NCI-H226 (cell line): Measurements from ENCODE around the gene RPS21.
"Not testable (repeated sequence)": the region's sequence is repeated elsewhere in the genome, so short reads cannot be mapped to it uniquely, and the experiment has no call there.

ENCODE experiments used
- DNase-seq: peaks from one replicate; pipeline ENCODE4 v3.0.0-alpha.2; 2015

RPS21 gene

DNA sequence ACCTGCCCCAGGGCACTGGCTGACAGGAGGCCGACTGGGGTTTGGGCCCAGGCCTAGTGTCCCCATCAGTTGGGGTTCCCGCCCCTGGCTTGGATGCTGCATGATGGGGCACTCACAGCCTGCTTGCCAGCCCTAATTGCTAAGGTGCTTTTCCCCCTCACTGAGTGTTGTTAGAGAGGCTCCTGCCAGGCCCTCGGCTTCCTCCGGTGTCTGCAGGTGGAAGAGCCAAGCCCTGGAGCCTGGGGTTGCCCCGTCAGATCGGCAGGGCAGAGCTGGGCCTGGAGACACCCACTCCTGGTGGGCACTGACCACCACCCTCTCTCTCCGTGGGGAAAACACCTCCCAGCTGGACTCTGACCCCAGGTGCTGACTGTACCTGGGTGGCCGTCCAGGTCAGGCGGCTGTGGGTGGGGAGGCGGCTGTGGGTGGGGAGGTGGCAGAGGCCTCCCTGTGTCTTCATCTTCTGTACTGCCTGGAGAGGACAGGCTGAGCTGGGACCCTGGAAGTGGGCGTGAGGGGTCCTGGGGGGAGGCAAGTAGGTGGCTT, 26.2 kb downstream of the RPS21 start:
- no peak for DNase-seq

DNA sequence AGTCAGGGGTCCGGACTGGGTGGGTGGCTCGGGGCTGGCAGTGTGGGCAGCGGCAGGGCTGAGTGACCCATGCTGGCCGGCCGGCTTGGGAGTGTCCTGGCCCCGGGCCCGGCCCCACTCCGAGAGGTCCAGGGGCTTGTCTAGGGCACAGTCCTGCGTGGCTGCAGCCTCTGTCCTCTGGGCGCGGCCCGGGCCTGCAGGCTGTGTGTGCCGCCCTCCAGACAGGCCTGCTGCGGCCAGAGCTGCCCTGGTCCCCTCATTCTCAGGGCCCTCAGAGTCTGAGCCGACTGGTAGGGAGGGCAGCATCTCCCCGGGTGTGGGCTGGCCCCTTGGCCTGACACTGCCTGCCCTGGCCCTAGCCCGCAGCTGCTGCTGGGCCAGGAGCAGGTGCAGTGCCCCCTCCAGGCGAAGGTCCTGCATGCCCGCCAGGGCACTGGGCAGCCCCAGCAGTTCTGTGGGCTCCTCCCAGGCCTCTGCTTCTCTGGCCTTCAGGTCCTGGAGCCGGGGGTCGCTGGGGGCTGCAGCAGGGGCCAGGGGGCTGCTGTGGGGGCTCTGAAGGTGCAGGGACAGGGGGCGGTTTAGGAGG, 27.1 kb downstream of the RPS21 start:
- DNase-seq = no peak

DNA sequence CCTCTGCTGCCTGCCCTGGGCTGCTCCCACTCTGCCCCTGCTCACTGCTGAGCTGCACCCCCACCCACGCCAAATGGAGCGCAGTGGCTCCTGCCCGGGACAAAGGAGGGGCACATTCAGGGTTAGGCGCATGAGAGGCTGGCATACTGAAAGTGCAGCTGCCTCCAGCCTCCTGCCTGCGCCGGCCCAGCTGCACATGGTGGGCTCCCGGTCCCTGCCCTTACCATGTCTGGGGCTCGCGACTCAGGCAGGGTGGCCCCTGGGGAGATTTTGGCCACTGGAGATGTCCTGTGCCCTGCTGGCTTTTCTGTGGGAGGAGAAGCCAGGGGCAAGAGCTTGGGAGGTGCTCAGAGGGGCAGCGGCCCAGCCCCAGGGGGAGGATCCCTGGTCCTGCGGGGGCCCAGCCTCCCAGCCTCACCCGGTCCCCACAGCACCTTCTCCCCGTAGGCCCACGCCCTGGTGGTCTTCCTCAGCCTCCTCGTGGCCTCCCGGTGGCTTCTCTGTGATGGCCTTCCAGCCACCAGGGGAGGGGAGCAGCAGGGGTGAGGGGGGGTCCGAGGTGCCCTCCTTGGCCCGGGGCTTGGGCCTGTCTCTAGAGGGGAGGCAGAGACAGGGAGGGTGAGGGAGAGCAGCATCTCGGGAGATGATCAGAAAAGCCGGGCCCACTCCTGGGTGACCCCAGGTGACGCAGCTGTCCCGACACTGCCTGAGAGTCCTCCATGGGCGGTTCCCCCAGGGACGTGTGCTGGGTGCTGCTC, 28.6 kb downstream of the RPS21 start:
- DNase-seq = no peak

DNA sequence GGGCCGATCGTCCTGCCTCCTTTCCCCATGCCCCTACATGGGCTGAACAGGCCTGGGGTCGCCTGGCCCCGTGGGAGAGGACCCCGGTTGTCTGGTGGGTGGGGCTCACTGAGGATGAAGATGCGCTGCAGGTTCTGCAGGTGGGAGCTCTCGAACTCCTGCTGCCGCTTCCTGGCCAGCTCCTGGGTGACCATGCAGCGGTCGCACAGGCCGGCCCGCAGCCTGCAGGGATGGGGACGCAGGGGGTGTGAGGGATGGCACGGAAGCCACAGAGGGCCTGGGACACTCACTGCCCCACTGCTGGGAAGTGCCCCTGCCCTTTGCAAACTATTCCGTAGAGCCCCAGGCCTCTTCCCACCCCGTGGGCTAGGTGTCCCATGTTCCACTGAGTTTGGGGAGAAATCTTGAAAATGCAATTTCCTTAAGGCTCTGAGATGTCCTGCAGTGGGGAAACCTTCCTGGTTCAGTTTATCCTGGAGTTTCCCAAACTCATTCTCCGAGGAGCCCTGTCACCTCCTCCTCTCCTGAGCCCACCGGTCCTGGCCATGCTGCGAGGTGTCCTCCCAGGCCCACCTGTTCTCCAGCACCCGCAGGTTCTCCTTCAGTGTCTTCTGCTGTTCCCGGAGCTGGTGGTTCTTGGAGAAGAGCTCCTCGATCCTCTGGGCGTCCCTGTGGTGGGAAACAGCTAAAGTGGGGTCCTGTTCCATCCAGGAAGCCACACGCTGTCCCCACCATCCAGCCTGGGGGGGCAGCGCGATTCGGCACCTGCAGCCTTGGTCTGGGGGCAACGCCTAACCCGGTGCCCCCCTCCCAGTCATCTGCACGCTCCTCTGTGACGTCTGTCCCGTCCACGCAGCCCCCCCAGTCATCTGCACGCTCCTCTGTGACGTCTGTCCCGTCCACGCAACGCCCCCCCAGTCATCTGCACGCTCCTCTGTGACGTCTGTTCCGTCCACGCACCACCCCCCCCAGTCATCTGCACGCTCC, 30.0 kb downstream of the RPS21 start:
- no peak for DNase-seq

DNA sequence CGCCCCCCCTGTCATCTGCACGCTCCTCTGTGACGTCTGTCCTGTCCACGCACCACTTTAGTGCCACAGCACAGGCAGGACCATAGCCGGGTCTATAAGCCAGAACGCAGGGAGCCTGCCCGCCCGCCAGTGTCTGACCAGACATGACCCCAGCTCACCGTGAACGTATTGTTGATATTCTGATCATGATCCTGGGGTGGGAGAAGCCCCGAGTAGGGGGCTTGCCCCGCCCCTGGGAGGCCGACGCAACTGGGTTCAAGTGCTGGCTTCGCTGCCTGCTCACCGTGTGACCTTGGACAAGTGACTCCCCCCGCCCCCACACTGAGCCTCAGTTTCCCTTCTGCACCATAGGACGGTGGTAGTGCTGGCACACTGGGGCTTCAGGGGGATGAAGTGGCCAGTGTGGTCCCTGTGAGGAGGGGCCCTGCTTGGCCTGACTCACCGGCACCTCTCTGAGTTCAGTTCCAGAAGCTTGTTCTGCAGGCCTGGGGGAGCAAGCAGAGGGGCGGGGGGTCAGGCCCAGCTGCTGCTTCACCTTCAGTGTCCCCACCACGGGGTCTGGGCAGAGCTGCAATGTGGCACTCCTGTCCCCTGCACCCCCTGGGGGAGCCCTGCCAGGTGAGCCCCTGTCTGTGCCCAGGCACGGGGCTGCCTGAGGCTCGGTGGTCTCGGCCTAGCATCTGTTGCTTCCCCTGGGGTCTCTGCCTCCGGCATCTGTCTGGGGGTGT, 31.2 kb downstream of the RPS21 start:
- no peak for DNase-seq

DNA sequence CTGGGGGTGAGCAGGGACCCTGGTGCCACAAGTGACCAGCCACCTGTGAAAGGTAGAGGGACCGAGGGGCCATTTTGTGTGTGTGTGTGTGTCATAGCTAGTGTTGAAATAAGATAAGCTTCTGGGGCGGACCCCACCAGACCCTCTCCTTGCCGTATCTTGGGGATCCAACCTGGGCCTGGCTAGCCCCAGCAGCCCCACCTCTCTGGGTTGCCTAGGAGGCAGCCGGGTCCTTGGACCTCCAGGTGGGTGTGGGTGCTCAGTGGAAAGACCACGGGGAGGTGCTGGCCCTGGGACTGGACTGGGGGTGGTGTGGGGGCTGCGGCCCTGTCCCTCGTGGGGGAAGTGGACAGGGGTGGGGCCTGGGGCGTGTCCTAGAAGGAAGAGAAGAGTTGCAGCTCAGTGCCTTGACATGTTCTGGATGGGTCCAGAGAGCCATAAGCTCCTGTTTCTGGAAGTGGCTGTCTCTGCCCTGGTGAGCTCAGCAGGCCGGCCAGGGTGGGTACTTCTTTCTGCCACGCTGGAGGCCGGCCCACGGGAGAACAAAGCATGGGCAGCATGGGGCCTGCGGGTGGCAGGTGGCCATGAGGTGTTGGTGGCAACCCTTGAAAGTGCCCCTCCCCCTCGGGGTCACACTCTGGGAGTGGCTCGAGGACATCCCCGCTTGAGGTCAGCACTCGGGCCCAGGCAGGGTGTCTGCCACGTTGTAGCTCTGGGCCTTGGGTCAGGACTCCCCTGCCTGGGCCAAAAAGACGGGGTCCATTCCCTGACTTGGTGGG, 32.0 kb downstream of the RPS21 start:
- no peak for DNase-seq

DNA sequence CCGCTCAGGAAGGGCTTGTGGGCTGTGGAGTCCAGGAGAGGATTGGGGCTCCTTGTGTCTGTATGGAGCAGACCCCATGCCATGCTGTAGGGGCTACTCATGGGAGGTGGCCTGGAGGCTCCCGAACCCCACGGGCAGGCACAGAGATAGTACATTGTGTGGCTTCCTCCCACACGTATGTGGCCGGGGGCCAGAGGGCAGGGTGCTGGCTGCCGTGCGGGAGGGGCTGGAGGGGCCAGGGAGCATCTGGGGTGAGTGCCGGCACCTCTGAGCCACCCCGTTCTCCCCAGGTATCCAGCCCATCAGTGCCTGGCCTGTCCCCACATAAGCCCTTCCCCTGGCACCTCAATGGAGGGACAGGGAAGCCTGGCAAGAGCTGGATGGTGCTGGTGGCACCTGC, 32.9 kb downstream of the RPS21 start:
- DNase-seq = no peak

DNA sequence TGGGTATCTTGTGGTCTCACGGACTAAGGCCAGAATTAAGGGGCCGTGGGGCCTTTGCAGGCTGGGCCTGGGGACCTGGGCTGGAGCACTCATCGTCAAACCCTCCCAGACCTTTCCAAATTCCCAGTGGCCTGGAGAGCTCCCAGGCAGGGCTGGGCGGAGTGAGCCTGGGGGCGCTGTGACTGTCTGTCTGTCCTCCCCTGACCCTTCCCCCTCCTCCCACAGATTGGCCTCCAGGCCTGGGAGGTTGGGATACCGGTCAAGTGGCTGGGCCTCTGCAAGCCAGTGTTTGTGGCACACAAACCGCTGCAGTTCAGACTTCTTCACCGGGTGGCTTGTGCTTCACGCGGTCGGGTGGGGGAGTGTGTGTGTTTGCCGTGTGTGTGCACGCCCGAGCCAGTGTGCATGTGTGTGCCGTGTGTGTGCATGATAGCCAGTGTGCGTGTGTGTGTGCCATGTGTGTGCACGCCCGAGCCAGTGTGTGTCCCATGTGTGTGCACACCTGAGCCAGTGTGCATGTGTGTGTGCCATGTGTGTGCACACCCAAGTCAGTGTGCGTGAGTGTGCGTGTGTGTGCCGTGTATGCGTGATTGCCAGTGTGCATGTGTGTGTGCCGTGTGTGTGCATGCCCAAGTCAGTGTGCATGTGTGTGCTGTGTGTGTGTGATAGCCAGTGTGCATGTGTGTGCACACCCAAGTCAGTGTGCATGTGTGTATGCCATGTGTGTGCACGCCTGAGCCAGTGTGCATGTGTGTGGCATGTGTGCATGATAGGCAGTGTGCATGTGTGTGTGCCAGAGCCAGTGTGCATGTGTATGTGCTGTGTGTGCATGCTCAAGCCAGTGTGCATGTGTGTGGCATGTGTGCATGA, 34.2 kb downstream of the RPS21 start:
- no peak for DNase-seq

DNA sequence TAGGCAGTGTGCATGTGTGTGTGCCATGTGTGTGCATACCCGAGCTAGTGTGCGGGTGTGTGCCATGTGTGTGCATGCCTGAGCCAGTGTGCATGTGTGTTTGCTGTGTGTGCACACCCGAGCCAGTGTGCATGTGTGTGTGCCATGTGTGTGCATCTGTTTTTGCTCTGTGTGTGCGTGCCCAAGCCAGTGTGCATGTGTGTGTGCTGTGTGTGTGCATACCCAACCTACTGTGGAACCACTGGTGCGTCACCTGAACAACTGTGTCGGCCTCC, 34.8 kb downstream of the RPS21 start:
- no peak for DNase-seq

DNA sequence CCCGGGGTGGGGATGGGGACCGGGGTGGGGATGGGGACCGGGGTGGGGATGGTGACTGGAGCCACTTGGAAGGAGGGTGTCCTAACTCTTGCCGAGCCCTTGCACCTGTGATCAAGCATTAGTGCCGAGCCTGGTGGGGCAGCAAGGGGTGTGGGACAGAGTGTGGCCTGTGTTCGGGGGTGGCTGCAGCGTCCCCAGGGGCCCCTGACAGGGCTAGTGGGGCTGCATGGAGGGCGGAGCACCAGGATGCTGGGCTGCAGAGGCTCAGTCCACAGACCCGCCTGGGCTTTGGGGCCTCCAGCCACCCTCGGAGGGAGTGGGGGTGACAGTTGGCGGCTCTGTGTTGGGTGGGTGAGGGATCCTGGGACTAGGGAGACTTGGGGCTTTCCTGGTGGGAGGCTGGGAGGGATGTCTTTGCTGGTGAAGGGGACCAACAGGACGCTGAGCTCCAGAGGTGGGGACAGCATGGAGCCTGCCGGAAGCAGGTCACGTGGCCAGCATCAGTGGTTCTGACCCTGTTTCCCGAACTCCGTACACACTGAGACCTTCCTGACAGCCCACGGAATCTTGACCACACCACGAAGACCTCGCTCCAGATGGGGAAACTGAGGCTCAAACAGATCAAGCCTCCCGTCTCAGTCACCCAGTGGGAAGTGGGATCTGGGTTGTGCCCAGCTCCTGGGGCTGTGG, 35.9 kb downstream of the RPS21 start:
- DNase-seq = no peak

DNA sequence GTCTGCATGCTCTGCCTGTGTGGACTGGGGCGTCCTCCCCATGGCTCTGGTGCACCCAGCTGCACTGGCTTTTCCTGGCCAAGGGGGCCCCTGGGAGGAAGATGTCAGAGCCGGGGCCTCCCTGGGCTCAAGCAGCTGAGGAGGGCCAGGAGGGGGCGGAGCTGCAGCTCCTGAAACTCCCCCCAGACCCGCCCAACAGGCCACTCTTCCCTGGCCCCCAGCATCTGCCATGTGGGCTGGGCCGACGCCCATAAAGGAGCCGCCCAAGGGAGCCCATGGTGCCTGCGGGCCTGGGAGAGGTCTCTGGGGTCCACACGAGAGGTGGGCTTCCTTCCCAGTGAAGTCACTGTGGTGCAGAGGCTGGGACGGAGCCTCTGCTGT, 36.4 kb downstream of the RPS21 start:
- no peak for DNase-seq

DNA sequence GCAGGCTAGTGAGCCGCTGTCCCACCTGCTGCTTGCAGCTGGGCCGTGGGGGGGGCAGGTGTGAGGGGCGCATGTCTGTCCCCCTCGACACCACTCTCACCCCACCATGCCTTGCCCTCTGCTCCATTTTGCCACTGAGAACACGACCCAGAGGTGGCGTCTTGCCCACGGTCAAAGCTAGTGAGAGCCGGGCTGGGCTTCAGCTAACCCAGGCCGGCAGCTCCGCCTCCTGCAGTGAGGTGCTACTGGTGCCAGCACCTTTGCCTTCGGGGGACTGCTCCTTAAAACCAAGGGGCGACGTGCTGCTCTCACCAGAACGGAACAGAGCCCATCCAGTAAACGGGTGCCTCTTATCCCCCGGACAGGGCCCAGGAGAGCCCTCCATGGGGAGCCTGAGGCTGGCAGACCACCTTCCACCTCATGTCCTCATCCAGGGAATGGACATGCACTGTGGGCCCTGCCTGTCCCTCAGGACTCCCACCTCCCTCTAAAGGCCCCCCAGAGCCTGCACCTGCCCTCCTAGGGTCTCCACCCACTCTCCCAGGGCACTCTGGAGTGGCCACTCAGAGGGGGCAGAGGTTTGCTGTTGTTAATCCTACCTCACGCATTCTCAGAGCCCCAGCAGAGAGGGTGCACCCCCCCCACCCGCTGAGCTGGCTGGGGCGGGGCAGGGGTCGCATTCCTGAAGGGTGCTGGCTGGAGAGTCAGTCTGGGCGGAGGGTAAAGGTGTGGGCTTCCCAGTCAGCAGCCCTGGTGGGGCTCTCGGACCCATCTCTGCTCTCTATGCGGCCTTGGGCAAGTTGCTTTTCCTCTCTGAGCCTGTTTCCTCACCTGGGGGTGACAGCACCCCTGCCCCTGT, 37.6 kb downstream of the RPS21 start:
- DNase-seq = no peak

DNA sequence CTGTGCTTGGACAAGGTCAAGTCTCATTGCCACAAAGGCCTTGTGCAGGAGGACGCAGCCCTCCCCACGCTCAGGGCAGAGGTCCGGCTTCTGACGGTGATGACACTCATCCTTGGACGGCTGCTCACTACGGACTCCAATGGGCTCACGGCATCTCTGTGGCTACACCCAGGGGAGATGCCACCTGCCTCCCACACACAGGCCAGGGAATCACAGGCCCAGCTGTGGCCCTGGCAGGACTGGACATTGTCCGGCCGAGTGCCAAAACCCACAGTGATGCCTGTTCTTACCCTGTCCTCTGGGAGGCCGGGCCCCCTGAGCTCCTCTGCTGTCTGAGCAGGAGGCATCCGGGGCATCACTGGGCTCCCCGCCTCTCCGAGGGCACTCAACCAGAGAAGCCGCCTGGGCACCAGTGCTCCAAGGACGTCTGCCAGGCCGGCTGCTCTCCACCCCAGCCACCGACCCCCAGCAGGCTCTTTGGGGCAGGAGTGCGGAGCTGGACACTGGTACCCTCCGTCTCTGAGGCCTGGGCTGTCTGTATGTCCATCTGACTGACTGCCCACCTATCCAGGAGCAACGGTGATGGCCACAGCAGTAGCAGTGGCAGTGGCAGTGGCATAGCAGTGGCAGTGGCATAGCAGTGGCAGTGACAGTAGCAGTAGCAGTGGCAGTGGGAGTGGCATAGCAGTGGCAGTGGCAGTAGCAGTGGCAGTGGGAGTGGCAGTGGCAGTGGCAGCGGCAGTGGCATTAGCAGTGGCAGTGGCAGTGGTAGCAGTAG, 38.6 kb downstream of the RPS21 start:
- DNase-seq = no peak

DNA sequence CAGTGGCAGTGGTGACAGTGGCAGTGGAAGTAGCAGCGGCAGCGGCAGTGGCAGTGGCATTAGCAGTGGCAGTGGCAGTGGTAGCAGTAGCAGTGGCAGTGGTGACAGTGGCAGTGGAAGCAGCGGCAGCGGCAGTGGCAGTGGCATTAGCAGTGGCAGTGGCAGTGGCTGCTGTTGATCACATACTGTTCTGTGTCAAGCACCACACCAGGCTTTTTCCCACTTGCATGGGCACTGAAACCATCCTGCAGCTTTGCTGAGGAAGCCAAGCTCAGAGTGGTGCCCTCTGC, 39.1 kb downstream of the RPS21 start:
- not testable (repeated sequence) for DNase-seq

DNA sequence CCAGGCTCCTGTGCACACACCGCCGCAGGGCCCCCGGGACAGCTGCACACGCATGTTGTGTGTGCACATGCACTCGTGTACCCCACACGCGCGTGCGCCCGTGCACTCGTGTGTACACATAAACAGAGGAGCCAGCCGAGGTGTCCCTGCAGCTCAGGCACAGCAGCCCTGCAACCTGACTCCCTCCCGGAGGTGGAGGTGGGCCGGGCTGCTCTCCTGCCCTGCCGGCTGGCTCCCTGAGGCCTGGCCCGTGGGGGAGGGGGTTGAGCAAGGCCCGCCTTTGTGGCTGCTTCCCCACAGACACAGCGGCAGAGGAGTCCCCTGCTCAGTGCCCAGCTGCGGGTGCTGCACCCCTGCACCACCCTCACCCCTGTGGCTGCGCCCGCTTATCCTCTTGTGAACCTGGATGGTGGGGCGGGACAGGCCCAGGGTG, 39.8 kb downstream of the RPS21 start:
- no peak for DNase-seq

DNA sequence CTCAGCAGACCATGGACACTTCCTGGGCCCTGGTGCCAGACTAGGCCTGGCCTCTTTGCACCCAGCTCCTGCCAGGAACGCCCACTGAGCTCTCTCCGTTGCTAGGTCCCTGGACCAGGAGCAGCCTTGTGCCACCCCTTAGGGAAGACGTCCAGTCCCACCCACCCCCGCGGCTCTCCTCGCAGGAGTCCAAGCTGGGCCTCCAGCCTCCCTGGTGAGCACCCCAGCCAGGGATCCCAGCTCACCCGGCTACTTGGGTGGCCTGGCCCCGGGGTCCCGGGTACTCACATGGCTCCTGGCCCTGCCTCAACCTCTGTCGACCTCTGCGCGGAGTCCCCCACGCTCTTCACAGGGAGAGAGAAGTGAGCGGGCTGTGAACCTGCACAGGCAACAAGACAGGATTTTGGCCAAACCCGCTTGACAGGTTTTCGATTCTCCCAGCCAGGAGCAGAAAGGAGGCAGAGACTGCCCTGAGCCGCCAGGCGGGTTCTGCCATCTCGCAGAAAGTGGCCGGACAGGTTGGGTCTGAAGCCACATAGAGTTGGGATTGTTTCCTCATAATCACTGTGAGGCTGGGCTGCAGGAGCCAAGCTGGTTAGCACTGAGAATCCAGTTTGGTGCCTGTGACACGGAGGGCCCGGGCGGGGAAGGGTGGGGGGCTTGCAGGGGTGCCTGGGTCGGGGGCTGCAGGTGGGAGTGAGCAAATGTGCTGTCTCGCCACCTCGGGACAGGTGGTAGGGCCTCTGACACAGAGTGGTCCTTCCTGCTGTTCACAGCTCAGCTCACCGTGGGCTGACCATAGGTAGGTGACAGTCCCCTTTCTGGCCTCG, 40.5 kb downstream of the RPS21 start, which contains the start of gene RBBP8NL:
RBBP8NL (minus strand) TSS at position 368 of the 830 bp plus-strand sequence. CDS start 7,892 bp downstream, outside the sequence.
- DNase-seq = no peak

DNA sequence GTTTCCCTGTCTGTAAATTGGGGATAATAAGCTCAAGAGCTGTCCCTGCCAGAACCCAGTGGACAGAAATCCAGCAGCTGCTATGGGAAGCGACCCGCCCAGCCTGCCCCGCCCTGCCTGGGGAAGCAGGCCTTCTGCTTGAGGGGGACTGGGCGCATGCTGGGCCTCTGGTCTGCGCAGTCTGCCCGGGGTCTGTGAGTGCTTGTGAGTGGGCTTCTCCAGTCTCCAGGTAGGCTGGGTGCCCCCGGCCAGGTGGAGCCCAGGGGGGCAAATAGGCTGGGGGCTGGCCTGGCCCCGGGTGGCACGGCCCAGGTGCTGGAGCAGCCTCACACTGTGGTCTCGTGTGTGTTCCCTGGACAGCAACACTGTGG, 41.1 kb downstream of the RPS21 start:
- DNase-seq = no peak
